GM12874 (cell line): ENCODE results near the gene LEP.

Experiments used
- TF ChIP-seq, protein P1 (sequence below): IDR thresholded peaks from 2 replicates; pipeline ENCODE4 v1.5.1; 2011; ENCODE audit warnings: low read depth, mild to moderate bottlenecking, control low read depth, low read length, moderate library complexity; ENCODE audit not compliant: insufficient read depth

LEP gene

DNA sequence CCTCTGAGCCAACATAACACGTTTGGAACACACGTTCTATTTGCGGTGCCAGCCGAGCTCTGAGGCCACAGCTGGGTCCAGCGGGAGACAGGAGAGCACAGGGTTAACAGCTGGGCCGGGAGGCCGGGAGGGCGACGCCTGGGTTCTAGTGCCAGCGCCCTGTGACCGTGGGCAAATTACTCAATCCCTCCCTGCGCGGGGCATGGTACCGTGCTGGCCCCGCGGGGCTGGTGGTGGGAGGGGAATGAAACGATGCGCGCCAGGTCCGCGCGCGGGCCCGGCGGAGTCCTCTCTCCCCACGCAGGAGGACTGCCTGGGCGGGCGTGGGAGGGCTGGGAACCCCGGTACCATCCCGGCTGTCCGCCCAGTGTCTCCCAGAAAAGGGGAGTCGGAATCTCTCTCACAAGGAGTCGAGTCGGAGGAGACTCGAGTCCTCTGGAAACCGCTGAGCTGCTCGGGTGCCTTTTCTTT is 30.4 kb downstream of the LEP start:
- TF ChIP-seq, protein P1, sequence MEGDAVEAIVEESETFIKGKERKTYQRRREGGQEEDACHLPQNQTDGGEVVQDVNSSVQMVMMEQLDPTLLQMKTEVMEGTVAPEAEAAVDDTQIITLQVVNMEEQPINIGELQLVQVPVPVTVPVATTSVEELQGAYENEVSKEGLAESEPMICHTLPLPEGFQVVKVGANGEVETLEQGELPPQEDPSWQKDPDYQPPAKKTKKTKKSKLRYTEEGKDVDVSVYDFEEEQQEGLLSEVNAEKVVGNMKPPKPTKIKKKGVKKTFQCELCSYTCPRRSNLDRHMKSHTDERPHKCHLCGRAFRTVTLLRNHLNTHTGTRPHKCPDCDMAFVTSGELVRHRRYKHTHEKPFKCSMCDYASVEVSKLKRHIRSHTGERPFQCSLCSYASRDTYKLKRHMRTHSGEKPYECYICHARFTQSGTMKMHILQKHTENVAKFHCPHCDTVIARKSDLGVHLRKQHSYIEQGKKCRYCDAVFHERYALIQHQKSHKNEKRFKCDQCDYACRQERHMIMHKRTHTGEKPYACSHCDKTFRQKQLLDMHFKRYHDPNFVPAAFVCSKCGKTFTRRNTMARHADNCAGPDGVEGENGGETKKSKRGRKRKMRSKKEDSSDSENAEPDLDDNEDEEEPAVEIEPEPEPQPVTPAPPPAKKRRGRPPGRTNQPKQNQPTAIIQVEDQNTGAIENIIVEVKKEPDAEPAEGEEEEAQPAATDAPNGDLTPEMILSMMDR: no peak

DNA sequence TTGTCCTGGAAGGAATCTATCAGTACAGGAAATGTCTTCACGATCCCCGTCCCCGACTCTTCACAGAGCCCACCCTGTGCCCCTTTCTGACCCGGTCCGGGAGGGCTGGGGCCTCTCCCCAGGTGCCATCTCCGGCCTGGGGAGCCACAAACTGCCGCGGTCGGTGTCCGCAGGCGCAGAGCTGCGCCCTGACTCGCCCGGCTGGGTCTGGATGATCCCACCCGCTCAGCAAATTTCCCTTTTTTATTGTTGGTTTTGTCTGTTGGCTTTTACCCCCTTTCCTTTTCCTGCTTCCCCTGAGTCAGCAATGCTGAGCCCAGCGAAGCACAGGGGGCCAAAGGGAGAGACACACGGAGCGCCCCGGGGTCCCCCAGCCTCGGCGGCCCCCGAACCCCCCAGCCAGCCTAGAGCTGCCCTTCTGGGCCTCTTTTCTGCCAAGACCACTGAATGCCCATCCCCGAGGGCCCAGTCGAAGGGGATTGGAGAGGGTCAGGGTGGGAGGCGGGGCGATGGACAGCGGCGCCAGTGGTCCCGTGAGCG is 30.9 kb downstream of the LEP start:
- TF ChIP-seq, protein P1: no peak

DNA sequence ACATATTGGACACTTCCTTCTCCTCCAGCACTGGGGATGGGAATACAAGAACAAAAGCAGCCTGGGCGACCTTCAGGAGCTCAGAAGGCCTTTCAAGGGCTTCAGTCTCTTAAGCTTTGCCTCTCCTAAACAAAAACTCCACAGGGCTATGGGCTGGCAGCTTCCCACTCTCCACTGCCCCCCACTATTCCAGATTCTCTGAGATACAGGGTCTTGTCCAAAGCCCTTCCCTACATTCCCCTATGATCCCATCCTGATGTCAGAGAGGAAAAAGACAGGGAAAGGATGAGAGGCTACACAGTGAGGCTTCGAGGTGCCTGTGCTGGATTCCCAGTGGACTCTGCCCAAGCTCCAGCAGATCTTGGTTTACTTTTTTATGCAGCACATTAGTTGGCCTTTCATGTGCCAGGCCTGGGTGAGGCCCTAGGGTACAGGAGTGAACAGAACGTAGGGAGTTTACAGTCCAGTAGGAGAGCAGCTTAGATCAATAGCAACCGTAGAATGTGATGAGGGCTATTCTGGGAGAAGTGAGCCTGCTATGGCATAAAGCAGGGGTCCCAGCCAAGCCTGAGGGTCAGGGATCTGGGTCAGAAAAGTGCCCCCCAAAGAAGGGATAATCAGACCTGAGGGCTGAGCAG is 33.3 kb downstream of the LEP start:
- TF ChIP-seq, protein P1: no peak

DNA sequence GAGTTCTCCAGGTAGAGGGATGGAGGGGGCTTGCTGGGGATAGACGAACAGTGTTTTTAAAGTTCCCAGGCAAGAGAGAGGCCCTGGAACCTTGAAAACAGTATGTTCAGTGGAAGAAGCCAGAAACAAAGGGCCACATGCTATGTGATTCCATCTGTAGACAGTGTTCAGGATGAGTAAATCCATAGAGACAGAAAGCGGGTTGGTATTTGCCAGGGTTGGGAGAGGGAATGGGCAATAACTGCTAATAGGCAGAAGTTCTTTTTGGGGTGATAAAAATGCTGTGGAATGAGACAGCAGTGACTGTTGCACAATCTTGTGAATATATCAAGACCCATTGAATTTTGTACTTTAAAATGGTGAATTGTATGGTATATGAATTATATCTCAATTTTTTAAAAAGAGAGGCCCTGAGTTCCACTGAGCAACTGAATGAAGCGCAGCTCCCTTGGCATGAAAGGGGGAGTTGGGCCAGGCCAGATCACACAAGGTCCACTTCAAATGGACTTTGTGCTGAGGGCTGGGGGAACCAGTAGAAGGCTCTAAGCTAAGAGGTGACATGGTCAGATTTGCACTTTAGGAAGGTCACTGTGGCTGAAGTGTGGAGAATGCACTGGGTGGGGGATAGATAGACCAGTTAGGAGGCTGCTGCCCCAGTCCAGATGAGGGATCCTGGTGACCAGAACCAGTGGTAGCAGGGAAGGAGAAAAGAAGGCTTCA is 34.0 kb downstream of the LEP start:
- TF ChIP-seq, protein P1: no peak

DNA sequence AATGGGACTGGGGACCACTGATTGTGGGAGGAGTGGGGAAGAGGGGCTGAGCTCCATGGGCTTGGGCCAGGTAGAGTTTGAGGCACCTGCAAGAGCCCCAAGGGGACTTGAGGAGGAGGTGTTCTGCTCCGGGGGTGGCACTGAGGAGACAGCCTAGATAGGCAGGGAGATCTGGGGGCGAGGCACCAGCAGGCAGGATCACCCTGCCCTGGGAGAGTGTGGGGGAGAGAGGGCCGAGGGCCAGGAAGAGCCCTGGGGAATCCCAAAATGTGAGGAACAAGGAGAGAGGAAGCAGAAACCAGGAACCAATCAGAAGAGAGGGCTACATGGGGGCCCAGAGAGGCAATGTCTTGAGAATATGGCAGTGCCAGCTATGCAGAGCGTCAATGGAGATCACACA is 34.6 kb downstream of the LEP start:
- TF ChIP-seq, protein P1: no peak

DNA sequence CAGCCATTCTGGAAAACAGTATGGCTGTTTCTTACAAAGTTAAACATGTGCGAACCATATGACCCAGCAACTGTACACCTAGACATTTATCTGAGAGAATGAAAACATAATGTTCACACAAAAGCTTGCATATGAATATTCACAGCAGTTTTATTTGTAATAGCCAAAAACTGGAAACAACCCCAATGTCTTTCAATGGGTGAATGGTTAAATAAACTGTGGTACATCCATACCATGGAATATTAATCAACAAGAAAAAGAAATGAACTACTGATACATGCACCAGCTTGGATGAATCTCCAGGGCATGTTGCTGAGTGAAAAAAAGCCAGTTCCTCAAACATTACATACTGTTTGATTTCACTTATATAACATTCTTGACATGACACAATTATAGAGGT is 37.3 kb downstream of the LEP start:
- TF ChIP-seq, protein P1: no peak

DNA sequence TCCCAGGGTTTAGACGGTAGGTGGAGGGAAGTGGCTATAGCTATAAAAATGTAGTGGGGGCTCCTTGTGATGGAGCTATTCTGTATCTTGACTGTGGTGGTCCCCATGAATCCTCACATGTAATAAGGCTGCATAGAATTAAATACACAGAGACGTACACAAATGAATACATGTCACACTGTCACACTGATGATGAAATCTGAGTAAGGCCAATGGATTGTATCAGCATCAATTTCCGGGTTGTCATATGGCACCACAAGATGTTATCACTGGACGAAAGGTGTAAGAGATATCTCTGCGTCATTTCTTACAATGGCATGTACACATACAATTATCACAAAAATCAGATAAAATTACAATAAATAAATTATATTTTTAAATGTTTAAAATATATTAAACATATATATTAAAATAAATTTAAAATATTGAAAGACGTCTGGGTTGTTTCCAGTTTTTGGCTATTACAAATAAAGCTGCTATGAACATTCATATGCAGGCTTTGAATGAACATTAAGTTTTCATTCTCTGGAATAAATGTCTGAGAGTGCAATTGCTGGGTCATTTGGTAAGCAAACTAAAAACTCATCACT is 38.1 kb downstream of the LEP start:
- TF ChIP-seq, protein P1: no peak
